CD4-positive, alpha-beta T cell treated with Interleukin-1 beta for 1 hour (primary cell): Measurements from ENCODE around the gene ROR1.
"Not testable (repeated sequence)": the region's sequence is repeated elsewhere in the genome, so short reads cannot be mapped to it uniquely, and the experiment has no call there.

Experiments used
- DNase-seq, 2 donors: peaks; one replicate each; pipeline ENCODE4 v3.0.0-alpha.2; 2020 to 2022

ROR1 gene

DNA sequence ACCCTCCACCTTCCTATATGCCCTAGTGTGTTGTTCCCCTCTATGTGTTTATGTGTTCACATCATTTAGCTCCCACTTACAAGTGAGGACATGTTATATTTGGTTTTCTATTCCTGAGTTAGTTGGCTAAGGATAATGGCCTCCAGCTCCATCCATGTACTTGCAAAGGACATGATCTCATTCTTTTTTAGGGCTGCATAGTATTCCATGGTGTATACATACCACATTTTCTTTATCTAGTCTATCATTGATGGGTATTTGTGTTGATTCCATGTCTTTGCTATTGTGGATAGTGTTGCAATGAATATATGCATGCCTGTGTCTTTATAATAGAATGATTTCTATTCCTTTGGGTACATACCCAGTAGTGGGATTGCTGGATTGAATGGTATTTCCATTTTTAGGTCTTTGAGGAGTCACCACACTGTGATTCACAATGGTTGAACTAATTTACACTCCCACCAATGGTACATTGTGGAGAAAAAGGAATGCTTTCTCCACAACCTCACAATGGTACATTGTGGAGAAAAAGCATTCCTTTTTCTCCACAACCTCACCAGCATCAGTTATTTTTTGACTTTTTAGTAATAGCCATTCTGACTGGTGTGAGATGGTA is 52.5 kb downstream of the ROR1 start:
- not testable (repeated sequence) for DNase-seq

- no peak for DNase-seq
Observed at GRCh38 chr1:63827411-63828321, 53.8 kb downstream of the ROR1 start.

- DNase-seq, result no peak
Observed at GRCh38 chr1:63828322-63829044, 54.7 kb downstream of the ROR1 start.

DNA sequence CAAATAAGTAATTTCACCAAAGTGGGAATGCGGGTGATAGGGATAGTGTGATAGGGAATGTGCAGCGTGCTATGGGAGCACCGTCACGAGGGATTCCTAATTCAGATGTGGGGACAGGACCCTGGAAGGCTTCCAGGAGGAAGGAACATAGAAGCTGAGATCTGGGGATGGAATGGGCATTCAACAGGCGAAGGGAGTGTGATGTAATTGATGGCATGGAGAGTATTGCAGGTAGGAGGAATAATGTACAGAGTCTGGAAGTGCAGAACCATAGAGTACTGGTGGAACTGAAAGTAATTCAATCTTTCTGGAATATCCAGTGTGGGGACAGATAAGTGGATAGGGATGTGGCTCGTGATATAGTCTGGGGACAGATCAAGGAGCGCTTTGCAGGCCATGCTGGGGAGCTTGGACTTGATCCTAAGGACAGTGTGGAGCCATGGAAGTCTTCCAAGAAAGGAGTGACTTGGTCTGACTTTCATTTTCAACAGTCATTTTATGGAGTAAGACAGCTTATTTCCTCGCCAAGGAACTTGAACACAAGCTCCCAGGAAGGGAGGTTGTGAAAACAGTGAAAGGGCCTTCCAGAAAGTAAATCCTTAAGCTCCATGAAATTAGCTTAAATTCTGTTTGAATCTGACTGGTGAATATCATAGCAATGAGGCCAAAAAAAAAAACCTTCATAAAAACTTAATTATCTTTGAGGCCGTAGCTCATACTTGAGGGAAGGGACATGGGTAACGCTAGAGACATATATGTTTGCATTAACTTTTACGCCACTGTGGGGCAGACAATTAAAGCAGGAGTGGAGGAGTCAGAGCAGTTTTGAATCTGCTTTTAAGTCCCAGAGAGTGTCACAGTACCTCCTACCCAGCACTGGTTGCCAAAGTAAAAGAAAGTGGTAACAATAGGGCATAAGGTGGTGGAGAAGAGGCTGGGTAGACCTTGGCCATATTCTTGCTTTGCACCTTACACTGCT is 55.8 kb downstream of the ROR1 start:
- no peak for DNase-seq

GRCh38 chr1:63831409-63831808 is 57.6 kb downstream of the ROR1 start:
- no peak for DNase-seq

GRCh38 chr1:63833363-63834119 is 59.7 kb downstream of the ROR1 start:
- no peak for DNase-seq

- no peak for DNase-seq
Observed at GRCh38 chr1:63835128-63835527, 61.3 kb downstream of the ROR1 start.

GRCh38 chr1:63836374-63836773 is 62.6 kb downstream of the ROR1 start:
- DNase-seq, result no peak

GRCh38 chr1:63836830-63837229 is 63.0 kb downstream of the ROR1 start:
- no peak for DNase-seq

- no peak for DNase-seq
Observed at GRCh38 chr1:63843010-63843409, 69.2 kb downstream of the ROR1 start.

DNA sequence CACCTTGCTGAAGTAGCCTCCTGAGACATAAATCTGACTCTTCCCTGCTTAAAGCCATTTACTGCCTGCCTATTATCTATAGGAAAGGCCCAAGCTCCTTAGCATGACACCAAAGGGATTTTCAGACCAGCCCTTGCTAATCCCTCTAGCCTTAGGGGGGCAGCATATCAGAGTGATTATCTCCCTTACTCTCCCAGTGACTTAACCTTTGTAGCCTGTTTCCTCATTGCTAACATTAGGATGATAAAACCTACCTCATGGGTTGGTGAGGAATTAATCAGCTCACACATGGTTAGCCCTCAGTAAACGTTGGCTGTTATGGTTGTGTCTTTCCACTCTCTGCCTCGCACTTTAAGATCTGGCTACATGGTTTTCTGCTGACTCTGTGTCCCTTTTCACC is 70.1 kb downstream of the ROR1 start:
- no peak for DNase-seq

DNA sequence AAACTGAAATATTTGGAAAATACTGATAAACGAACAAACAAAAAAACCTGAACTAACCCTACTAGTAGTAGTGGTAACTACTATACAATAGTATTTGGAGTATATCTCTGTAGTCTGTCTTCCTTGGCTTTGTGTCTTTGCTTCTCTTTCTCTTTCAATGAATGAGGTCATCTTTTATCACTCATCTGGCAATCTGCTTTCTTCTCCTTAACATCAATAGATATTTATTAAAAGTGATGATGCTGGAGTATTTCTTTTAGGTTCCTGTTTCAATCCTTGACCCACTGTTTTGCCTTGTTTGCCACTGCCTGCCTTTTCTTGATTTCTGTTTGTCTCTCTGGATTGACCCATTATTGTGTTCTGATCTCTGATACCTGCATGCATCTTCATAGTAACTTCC is 71.5 kb downstream of the ROR1 start:
- no peak for DNase-seq

- no peak for DNase-seq
Observed at GRCh38 chr1:63847308-63847910, 73.6 kb downstream of the ROR1 start.

- DNase-seq, result no peak
Observed at GRCh38 chr1:63848733-63849132, 74.9 kb downstream of the ROR1 start.

GRCh38 chr1:63849149-63849548 is 75.3 kb downstream of the ROR1 start:
- no peak for DNase-seq

DNA sequence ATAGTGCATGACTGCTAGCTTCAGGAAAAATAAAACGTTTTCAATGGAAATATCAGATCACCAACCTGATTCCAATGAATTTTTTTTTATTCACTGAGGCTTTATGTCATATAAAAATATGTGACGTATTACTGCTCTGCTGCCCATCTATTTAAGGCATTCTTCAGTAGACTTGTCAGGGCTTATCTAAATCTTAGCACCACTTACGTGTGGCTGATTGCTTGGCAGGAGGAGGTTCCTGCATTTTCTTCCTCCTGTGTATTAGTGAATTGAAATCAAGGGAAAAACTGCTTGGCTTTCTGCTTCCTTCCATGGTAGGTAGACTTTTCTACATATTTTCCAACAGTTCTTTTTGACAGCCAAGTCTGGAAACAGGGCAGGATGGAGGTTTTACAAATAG is 80.3 kb downstream of the ROR1 start:
- DNase-seq, result no peak

GRCh38 chr1:63855942-63856341 is 82.1 kb downstream of the ROR1 start:
- no peak for DNase-seq

DNA sequence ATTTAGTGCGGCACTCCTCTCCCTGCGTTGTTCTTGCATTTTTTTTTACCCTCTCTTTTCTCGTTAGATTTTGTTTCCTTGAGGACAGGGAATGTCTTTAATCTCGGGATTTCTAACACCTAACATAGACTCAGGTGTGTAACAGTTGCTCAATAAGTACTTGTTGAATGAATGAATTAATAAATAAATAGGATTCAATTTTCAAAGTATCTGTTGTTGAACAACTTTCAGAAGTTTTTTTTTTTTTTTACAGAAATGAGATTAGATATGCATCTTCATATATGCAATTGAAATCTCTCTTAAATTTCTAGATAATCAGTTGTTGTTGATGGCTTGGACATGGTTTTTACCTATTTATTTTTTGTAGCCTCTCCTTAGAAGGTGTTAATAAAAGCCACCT is 83.1 kb downstream of the ROR1 start:
- no peak for DNase-seq

GRCh38 chr1:63857478-63857877 is 83.7 kb downstream of the ROR1 start:
- DNase-seq, result no peak

GRCh38 chr1:63858153-63858552 is 84.3 kb downstream of the ROR1 start:
- DNase-seq, result no peak
